OCI-LY3 (cell line): ENCODE data around the gene MPND.

Source experiments
- CTCF ChIP-seq: fragments of 200-600, 300-600 bp; sonication (generic); IDR thresholded peaks from 2 replicates; pipeline ENCODE4 v1.5.1; 2014; ENCODE audit warnings: antibody characterized with exemption, low read length, low read depth
- EZH2phosphoT487 ChIP-seq: fragments of 200-600 bp; shearing (Covaris generic); IDR thresholded peaks from 2 replicates; pipeline ENCODE4 v1.6.1; 2018; ENCODE audit warnings: antibody characterized with exemption, mixed run types, low read depth

GRCh38 chr19:4362101-4362828, 18.9 kb downstream of the MPND start:
- TF ChIP-seq CTCF = no peak
- no peak for TF ChIP-seq EZH2phosphoT487
